Stimulated activated memory B cell treated with anti-CD40 and anti-IgM and Interleukin-4, amounts not matched to agents 10 μg/mL and 1 μg/mL and 100 μg/mL, for 72 hours (primary cell): Measurements from ENCODE around the gene DGKI.
"Not testable (repeated sequence)": the region's sequence is repeated elsewhere in the genome, so short reads cannot be mapped to it uniquely, and the experiment has no call there.

ENCODE experiments used
- ATAC-seq: fragments of 150-1000 bp; cut with Tn5 transposase; 2 replicates; pipeline ENCODE4 v1.10.0; 2021
- H3K27ac Mint-ChIP-seq: one replicate; pipeline ENCODE4 v1.8.0; 2022; ENCODE audit warnings: mild to moderate bottlenecking, mixed read lengths
- H3K27me3 Mint-ChIP-seq: one replicate; pipeline ENCODE4 v1.8.0; 2022; ENCODE audit warnings: mixed read lengths
- H3K36me3 Mint-ChIP-seq: one replicate; pipeline ENCODE4 v1.8.0; 2022; ENCODE audit warnings: mixed read lengths
- H3K4me1 Mint-ChIP-seq: one replicate; pipeline ENCODE4 v1.8.0; 2022; ENCODE audit warnings: mixed read lengths
- H3K4me3 Mint-ChIP-seq: one replicate; pipeline ENCODE4 v1.8.0; 2022; ENCODE audit warnings: mild to moderate bottlenecking, moderate library complexity, mixed read lengths
- H3K9me3 Mint-ChIP-seq: one replicate; pipeline ENCODE4 v1.8.0; 2022; ENCODE audit warnings: mixed read lengths

DGKI gene

GRCh38 chr7:137852108-137852507 is 5.3 kb upstream of the DGKI start:
- no peak for ATAC-seq
- Mint-ChIP-seq H3K4me1 (no peaks in the 10 kb centered on the region), H3K27ac (no peak overlapping the region), H3K9me3 (peaks cover 2% of the 10 kb centered on the region), H3K36me3 (peaks cover 5% of the 10 kb centered on the region), H3K27me3 (peaks cover 15% of the 10 kb centered on the region), H3K4me3 (no peak overlapping the region)

- Mint-ChIP-seq H3K36me3 (peaks cover 5% of the 10 kb centered on the region), H3K27ac (no peak overlapping the region), H3K9me3 (peaks cover 2% of the 10 kb centered on the region), H3K4me3 (no peak overlapping the region), H3K4me1 (no peaks in the 10 kb centered on the region), H3K27me3 (peaks cover 18% of the 10 kb centered on the region)
- ATAC-seq, result no peak
Measured at GRCh38 chr7:137850972-137851945, 4.5 kb upstream of the DGKI start.

GRCh38 chr7:137850571-137850970 is 3.8 kb upstream of the DGKI start:
- Mint-ChIP-seq H3K4me1 (no peaks in the 10 kb centered on the region), H3K9me3 (peaks cover 2% of the 10 kb centered on the region), H3K27me3 (peaks cover 25% of the 10 kb centered on the region), H3K4me3 (no peak overlapping the region), H3K27ac (no peak overlapping the region), H3K36me3 (peaks cover 5% of the 10 kb centered on the region)
- no peak for ATAC-seq

- peaks cover 50% of the 10 kb centered on the region for H3K27me3 Mint-ChIP-seq
Measured at GRCh38 chr7:137848095-137848494, 1.3 kb upstream of the DGKI start.

GRCh38 chr7:137847568-137848050 is 835 bp upstream of the DGKI start:
- no peak for ATAC-seq
- peaks cover 2% of the 10 kb centered on the region for H3K9me3 Mint-ChIP-seq
- H3K4me1 Mint-ChIP-seq, result no peaks in the 10 kb centered on the region
- H3K27ac Mint-ChIP-seq, result no peak overlapping the region
- H3K27me3 Mint-ChIP-seq, result peaks cover 54% of the 10 kb centered on the region
- H3K4me3 Mint-ChIP-seq, result no peak overlapping the region
- peaks cover 5% of the 10 kb centered on the region for H3K36me3 Mint-ChIP-seq

More at GRCh38 chr7:137848095-137848494, 1.3 kb upstream of the DGKI start:
- no peak overlapping the region for H3K4me3 Mint-ChIP-seq
- no peak for ATAC-seq
- H3K4me1 Mint-ChIP-seq, result no peaks in the 10 kb centered on the region
- H3K36me3 Mint-ChIP-seq, result peaks cover 5% of the 10 kb centered on the region
- H3K9me3 Mint-ChIP-seq, result peaks cover 2% of the 10 kb centered on the region
- H3K27ac Mint-ChIP-seq, result no peak overlapping the region

- Mint-ChIP-seq H3K4me3 (no peak overlapping the region), H3K36me3 (peaks cover 5% of the 10 kb centered on the region), H3K4me1 (no peaks in the 10 kb centered on the region), H3K27me3 (peaks cover 61% of the 10 kb centered on the region), H3K9me3 (peaks cover 2% of the 10 kb centered on the region), H3K27ac (no peak overlapping the region)
- no peak for ATAC-seq
Measured at GRCh38 chr7:137846549-137846826, 286 bp downstream of the DGKI start.

GRCh38 chr7:137844677-137845425 is 1.9 kb downstream of the DGKI start:
- Mint-ChIP-seq H3K9me3 (peaks cover 2% of the 10 kb centered on the region), H3K4me3 (no peak overlapping the region), H3K4me1 (no peaks in the 10 kb centered on the region), H3K27ac (no peak overlapping the region), H3K36me3 (peaks cover 5% of the 10 kb centered on the region), H3K27me3 (peaks cover 63% of the 10 kb centered on the region)
- ATAC-seq, result no peak

- H3K9me3 Mint-ChIP-seq, result no peaks in the 10 kb centered on the region
- H3K4me3 Mint-ChIP-seq, result no peak overlapping the region
- ATAC-seq, result no peak
- peaks cover 57% of the 10 kb centered on the region for H3K27me3 Mint-ChIP-seq
- H3K36me3 Mint-ChIP-seq, result no peaks in the 10 kb centered on the region
- no peaks in the 10 kb centered on the region for H3K4me1 Mint-ChIP-seq
- H3K27ac Mint-ChIP-seq, result no peak overlapping the region
Measured at GRCh38 chr7:137839903-137840779, 6.6 kb downstream of the DGKI start.

GRCh38 chr7:137838706-137839315 is 8.0 kb downstream of the DGKI start:
- H3K4me3 Mint-ChIP-seq, result no peak overlapping the region
- H3K27me3 Mint-ChIP-seq, result peaks cover 43% of the 10 kb centered on the region
- H3K27ac Mint-ChIP-seq, result no peak overlapping the region
- no peaks in the 10 kb centered on the region for H3K9me3 Mint-ChIP-seq
- no peaks in the 10 kb centered on the region for H3K36me3 Mint-ChIP-seq
- ATAC-seq, result no peak
- no peaks in the 10 kb centered on the region for H3K4me1 Mint-ChIP-seq

GRCh38 chr7:137836541-137836940 is 10.2 kb downstream of the DGKI start:
- ATAC-seq, result no peak
- no peak overlapping the region for H3K27ac Mint-ChIP-seq
- peaks cover 25% of the 10 kb centered on the region for H3K27me3 Mint-ChIP-seq
- no peaks in the 10 kb centered on the region for H3K36me3 Mint-ChIP-seq
- H3K4me3 Mint-ChIP-seq, result no peak overlapping the region
- peaks cover 7% of the 10 kb centered on the region for H3K9me3 Mint-ChIP-seq
- no peaks in the 10 kb centered on the region for H3K4me1 Mint-ChIP-seq

- Mint-ChIP-seq H3K4me3 (no peak overlapping the region), H3K27me3 (peaks cover 23% of the 10 kb centered on the region), H3K4me1 (no peaks in the 10 kb centered on the region), H3K27ac (no peak overlapping the region), H3K9me3 (peaks cover 7% of the 10 kb centered on the region), H3K36me3 (no peaks in the 10 kb centered on the region)
- no peak for ATAC-seq
Measured at GRCh38 chr7:137836113-137836509, 10.7 kb downstream of the DGKI start.

- no peak for ATAC-seq
- Mint-ChIP-seq H3K36me3 (no peaks in the 10 kb centered on the region), H3K9me3 (peaks cover 7% of the 10 kb centered on the region), H3K4me3 (no peak overlapping the region), H3K4me1 (no peaks in the 10 kb centered on the region), H3K27ac (no peak overlapping the region), H3K27me3 (peaks cover 23% of the 10 kb centered on the region)
Measured at GRCh38 chr7:137835486-137836112, 11.2 kb downstream of the DGKI start.

- H3K27me3 Mint-ChIP-seq, result peaks cover 23% of the 10 kb centered on the region
Measured at GRCh38 chr7:137834552-137834951, 12.2 kb downstream of the DGKI start.

GRCh38 chr7:137832990-137833389 is 13.8 kb downstream of the DGKI start:
- H3K9me3 Mint-ChIP-seq, ATAC-seq, H3K4me1 Mint-ChIP-seq, H3K36me3 Mint-ChIP-seq, H3K4me3 Mint-ChIP-seq, H3K27ac Mint-ChIP-seq: not testable (repeated sequence)
- peaks cover 12% of the 10 kb centered on the region for H3K27me3 Mint-ChIP-seq

More at GRCh38 chr7:137834552-137834951, 12.2 kb downstream of the DGKI start:
- Mint-ChIP-seq H3K4me1 (no peaks in the 10 kb centered on the region), H3K4me3 (no peak overlapping the region), H3K9me3 (peaks cover 7% of the 10 kb centered on the region), H3K27ac (no peak overlapping the region), H3K36me3 (no peaks in the 10 kb centered on the region)
- ATAC-seq, result no peak
